CD1c-positive myeloid dendritic cell (primary cell): Measurements from ENCODE around the gene PIEZO1.

Experiments used
- DNase-seq: peaks from one replicate; pipeline ENCODE4 v3.0.0-alpha.2; 2016; ENCODE audit errors: extremely low spot score

The PIEZO1 gene

DNA sequence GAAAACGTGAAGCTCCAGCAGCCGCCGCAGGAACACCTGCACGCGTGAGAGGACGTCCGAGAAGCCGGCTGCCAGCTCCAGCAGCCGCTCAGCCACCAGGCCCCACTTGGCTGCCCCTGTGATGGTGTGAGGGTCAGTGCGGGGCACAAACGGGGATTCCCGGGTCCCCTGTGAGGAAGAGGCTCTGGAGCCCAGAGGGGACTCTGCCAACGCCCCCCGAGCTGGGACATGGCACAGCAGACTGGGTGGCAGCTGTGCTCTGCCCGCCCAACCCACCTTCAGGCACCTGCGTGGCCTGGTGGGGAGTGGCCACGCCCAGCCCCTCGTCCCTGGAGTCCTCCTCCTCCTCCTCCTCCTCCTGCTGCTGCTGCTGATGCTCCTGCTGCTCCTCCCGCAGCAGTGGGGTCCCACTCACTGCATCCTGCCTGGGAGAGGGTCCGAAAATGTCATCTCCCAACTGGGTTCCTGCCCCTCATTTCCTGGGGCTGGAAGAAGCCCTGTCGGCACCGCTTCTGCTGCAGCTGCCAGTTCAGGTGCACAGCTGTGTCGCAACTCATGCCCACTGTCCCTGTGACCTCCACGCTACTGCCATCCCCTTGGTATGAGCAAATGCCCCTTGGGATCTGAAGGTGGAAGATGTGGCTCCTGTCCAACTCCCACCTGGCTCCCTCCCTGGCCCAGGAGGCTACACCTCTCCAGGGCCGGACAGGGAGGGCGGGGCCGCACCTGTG lies 51.2 kb downstream of the PIEZO1 start:
- DNase-seq = no peak

DNA sequence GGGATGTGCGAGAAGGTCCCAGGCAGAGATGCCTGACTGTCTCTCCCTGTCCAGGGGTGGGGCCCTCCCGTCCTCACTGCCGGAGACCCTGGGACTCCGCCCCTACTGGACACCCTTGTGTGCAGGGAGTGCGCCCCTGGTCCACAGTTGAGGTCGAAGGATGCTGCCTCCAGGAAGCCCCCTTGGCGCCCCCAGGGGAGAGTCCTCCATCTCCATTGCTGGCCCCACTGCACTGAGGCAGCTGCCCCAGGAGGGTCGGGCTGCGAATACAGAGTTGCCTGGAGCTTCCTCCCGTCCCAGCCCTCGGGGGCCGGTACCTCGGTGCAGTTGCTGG lies 52.1 kb downstream of the PIEZO1 start:
- DNase-seq = no peak

DNA sequence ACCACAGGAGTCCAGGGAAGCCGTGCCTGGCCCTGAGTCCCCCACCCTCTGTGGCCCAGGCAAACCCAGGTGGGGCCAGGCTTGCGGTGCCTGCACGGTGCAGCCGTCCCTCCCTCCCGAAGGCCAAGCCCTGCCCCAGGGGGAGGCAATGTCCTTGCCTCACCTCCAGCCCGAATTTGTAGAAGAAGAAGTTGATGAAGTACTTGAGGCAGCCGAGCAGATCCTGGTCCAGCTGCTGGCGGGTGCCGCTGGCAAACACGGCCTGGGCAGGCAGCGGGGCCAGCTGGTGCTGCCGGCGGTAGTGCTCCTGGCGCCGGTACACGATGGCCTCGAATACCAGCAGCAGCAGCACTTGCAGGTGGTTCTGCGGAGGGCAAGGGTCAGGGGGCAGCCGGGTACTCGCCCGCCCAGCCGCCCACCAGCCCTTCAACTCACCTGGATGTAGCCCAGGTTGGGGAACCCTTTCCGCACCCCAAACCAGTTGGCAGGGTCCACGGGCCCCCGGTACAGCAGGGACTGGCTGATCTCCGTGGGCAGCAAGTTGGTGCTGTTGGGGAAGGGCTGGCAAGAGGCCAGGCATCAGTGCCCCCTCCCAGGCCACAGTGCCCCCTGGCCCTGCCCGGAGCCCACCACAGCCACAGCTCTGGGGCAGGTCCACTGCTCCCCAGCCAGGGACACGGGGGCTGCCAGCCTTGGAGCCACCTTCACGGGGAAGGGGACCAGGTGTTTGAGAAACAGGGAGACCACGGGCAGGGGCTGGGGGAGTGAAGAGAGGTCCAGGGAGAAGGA lies 52.7 kb downstream of the PIEZO1 start:
- DNase-seq = no peak

DNA sequence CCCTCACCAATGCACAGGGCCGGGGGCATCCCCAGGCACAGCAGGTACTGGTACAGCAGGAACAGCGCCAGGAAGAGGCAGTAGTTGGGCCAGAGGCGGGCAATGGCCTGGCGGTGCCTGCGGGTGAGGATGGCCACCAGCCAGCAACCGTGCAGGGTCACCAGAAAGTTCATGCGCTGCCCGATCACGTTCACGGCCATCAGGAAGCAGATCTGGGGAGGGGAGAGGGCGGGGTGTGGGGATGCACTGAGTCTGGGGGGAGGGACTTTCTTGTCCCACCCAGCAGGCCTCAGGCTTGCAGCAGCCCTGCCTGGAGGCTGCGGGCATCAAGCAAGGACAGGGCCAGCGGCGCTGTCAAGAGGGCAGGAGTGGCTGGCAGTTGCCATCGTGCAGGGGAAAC lies 53.3 kb downstream of the PIEZO1 start:
- DNase-seq = no peak

DNA sequence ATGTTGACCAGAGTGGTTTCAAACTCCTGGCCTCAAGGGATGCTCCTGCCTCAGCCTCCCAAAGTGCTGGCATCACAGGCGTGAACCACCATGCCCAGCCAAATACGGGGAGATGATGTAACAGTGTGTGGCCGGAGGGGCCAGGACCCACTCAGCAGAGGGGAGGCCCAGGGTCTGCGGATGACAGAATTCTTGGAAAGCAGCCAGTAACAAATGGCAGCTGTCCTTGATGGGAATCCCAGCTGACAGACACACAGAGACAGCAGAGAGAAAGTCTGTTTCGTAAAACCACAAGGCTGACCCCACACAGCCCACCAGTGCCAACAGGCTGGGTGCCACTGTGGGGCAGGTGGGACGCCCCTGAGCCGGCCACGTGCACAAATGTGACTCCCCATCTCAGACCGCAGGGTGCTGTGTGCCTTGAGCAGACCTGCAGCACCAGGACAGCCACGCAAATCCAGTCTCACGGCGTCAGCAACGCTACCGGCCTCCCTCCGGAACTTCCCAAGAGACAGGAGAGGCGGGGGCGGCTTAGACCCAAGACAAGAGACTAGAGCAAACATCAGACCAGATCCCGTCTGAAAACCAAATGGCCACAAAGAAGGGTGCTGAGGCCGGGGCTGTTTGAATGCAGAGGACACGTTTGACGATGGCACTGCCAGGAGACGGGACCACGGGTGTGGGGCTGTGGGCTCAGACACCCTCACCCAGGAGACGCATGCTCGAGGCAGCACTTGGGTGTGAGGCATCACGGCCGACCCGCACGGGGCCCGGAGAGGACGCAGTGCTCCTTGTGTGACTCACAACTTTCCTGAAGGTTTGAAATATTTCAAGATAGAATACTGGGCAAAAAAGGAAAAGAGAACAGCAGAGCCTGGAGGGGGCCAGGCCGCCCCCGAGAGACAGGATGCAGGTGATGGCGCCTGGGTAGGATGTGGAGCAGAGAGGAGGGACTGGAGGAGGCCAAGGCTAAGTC lies 54.1 kb downstream of the PIEZO1 start:
- no peak for DNase-seq

DNA sequence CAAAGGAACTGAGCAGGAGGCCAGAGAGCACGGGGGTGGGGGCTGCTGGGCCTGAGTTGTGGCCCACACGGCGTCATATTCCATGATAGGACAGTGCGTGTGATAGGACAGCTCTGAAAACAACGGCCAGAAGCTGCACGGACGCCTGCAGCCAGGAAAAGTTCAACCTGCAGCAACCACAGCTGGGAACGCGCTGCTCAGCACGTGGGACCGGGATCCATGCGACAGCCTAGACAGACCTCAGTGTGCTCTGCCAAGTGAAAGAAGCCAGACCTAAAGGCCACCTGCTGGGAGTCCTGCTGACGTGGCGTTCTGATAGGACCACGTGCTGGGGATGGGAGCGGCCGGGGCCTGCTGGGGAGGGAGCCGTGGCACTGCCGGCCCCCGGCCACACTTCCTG lies 57.1 kb downstream of the PIEZO1 start:
- no peak for DNase-seq

DNA sequence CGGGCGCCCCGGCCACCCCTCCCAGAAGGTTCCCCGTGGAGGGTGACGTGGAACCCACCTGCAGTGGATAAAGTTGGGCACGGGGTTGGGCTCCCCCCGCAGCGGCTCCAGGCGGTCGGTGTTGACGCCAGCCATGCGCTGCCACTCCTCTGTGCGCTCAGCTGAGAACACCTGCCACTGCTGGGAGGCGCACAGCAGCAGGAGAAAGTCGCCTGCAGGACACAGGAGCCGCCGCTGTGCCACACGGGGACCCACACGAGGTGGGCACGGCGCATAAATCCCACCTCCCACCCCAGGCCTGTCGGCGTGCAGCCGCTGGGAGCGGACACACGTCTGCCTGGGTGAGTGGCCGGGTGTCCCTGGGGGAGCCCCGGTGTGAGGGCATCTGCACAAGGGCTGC lies 58.0 kb downstream of the PIEZO1 start:
- DNase-seq = no peak

DNA sequence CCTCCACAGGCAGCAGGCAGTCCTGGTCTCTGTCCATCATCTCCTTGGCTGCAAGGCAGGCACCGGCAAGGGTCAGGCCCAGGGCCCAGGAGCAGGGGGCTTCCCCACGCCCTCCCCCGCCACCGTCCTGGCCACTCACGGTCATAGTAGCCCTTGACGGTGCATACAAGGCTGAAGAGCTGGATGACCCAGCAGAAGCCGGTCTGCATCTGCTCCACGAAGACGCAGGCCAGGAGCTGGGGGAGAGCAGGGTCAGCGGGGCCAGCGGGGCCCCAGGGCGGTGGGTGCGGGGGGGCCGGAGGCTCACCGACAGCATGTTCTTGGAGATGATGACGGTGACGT lies 58.6 kb downstream of the PIEZO1 start:
- no peak for DNase-seq

DNA sequence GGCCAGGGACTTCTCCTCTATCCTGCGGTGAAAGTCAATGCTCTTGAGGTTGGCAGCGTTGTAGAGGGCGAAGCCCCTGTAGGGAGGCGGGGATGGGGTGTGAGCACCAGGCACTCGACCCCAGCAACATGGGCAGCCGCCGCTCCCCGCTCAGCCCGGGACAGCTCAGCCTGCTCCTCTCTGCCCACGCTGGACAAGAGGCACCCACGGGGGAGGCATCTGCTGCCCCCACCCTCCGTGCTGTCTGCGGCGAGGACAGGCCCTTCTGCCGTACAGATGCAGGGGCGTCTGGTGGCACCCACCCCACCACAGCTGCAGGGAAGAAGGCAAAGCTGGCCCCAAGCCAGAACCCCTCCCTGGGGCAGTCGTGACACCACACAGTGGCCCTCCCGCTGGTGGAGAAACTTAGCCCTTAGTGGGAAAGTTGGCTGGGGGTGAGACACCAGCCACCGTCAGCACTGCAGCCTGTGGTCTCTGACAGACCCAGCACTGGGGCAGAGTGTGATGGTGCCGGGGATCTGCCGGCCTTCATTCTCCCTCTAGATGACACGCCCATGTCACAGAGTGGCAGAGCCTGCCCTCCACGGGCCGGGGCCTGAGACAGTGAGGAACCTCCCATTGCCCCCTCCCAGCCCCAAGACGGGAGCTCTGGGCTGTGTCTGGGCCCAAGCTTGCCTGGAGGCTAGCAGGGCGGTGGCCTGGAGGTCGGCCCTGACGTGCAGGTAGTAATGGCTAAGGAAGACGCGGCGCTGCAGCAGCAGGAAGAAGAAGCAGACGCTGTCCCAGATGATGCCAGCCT lies 59.2 kb downstream of the PIEZO1 start:
- DNase-seq = no peak

DNA sequence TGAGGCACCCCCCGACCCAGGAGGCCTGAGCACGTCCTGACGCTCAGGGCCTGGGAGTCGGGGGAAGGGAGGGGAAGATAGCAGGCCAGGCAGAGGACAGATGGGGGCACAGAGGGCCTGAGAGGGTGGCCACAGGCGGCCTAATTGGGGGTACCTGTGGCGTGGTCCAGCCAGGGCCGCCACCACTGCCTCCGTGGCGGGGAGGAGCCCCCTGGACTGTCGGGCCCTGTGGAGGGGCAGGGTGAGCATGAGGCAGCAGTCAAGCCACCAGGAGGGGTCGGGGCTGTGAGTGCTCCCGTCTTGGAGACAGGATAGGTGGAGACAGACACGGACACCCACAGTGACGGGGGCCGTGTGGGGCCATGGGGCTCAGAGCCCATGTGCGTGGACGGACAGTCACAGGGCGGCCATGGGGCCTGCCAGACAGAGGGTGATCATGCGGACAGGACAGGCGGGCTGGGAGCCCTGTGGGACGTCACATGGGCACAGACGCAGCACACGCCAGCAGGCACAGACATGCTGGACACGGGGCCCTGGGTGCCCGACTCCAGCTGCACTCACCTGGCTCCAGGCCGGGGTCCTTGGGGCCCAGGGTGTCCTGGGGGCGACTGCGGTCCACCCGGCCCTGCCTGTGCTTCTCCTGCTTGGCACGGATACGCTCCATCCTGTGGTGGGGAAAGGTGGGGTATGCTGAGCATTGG lies 60.0 kb downstream of the PIEZO1 start:
- no peak for DNase-seq

DNA sequence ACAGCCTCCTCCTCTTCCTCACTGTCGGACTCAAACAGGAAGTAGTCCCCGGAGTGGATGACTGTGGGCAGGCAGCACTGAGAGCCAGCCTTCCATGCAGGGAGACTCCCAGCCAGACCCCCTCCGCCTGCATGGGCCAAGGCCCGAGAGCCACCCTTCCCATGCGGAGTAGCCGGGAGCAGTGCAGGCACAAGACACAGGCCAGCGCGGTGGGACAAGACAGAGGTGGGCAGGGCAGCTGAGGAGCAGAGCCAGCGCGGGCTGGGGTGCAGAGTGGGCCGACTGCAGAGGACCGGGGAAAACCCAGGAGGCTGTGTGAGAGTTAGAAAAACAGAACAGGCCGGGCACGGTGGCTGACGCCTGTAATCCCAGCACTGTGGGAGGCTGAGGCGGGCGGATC lies 61.1 kb downstream of the PIEZO1 start:
- no peak for DNase-seq

DNA sequence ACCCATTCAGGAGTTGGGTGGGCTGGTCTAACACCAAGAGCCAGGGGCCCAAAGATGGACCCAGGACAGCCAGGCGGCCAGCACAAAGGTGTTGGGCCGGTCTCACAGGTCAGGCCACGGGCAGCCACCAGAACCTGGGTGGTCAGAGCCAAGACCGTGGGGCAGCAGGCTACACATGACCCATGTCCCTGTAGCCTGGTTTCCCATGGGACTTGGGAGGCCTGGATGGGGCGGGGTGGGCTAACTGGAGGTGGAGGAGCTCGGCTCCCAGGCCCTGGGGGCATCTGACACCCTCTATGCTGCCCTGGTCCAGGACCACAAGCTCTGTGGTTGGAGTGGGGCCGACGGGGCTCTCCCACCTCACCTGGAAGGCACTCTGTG lies 61.5 kb downstream of the PIEZO1 start:
- no peak for DNase-seq

DNA sequence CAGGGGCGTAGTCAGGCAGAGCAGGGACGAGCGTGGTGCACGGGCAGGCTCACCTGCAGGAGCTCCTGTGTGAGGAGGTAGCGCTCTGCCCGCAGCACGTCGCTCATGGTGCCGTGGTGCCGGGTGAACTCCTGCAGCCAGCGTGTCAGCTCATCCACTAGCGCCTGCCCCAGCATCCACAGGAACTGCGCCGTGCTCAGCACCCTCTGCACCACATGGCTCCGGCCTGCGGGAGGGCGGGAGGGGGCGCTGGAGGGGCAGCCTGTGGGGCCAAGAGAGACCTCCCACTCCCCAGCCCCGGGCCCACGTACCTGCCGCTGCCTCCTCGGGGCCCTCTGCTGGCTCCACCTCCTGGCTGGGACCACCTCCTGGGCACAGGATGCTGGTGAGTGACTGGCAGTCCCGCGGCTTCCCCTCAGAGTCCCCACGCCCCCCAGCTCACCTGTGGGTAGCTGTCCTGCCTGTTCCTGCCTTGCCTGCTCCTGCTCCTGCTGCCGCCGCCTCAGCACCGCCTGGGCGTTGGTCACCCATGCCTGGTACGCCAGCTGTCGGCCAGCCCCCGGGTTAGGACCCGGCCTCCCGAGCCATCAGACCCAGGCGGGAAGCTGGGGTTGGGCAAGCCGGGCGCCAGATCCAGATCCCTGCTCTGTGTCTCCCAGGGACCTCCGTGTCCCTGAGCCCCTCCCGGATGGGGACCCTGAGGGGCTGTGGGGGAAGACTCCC lies 62.1 kb downstream of the PIEZO1 start:
- no peak for DNase-seq

DNA sequence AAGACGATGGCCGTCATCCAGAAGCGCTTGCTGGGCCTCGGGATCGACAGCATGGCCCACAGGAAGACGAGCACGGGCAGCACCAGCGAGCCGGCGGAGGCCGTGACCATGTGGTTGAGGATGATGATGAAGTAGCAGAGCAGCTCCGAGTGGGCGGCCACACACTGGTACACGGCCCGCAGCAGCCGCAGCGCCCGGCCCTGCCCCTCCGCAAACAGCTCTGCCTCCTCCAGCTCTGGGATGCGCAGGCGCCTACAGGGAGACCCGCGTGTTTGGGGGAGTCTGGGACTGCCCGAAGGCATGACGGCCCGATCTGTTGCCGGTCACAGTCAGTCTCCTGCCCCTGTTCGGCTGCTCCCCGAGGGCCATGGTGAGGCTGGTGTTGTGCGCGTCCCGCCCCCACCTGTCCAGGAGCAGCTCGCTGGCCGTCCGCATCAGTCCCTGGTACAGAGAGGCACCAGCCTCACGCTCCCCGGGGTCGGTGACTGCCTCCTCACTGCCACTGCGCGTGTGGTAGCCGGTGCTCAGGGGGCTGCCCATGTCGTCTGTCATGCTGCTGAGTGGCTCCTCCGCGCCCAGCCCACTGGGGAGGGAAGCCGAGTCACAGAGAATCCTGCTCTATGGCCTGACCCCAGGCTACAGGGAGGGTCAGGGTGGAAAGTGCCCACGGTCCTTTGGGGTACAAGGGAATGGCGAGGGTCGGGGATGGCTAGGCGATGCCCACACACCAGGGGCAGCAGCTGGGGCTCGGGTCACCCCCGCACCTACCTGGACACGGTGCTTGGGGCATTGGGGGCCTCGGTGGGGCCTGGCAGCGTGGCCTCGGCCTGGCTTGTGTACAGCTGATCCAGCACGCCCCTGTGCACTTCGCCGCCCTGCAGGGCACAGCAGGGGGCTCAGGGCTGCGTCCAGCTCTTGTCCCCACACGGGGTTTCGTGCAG lies 62.9 kb downstream of the PIEZO1 start:
- DNase-seq = no peak

DNA sequence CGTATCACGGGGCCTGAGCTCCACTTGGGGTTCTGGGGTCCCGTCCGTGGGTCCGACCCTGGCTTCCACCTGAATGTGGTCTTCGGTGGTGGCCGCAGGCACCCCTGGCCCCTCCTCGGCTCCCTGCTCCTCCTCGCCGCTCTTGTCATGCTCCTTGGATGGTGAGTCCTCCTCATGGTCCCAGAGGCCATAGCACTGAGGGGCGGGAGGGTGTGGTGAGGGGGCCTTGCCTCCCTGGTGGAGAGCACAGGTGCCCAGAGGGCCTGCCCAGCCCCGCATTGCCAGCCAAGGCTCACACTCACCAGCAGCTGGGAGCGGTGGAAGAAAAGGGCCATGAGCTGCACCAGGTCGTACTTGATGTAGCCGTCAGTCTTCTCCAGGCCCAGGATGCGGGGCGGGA lies 63.8 kb downstream of the PIEZO1 start:
- DNase-seq = no peak

DNA sequence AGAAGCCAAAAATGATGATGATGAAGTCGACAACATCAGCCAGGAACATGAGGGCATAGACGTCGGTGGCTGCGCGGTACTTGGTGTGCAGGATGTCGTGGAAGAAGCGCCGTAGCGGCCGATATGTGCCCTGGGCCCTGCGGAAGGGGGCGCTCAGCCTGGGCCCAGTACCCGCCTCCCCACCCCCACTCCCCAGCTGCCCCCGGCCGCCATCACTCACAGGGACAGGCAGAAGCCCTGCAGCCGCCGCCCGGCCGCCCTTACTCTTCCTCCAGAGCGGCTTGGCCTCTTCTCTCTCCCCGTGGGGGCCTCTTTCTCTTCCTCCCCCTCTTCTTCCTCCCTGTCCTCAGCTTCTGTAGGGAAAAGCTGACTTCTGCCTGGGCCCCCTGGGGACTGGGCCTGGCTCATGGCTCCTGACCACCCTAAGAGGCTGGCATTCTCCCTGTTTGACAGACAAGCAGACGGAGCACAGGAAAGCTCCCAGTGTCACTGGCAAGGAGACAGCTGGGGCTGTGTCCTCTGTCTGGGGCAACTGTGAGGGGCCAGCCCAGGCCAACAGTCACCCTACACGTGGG lies 64.5 kb downstream of the PIEZO1 start:
- DNase-seq = no peak

DNA sequence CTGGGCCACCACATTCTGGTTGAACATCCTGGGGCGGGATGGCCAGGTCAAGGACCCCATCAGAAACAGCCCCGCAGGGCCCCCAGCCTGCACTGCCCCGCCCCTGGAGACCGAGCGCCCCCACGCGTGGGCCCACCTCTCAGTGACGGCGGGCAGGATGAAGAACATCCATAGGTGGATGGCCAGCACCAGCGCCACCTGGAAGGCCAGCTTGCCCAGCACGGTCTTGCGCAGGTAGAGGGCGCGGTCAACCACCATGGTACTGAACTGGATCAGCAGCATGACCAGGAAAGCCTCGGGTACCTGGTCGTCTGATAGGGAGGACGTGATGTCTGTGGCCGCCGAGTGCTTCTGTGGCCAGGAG lies 65.1 kb downstream of the PIEZO1 start:
- no peak for DNase-seq

DNA sequence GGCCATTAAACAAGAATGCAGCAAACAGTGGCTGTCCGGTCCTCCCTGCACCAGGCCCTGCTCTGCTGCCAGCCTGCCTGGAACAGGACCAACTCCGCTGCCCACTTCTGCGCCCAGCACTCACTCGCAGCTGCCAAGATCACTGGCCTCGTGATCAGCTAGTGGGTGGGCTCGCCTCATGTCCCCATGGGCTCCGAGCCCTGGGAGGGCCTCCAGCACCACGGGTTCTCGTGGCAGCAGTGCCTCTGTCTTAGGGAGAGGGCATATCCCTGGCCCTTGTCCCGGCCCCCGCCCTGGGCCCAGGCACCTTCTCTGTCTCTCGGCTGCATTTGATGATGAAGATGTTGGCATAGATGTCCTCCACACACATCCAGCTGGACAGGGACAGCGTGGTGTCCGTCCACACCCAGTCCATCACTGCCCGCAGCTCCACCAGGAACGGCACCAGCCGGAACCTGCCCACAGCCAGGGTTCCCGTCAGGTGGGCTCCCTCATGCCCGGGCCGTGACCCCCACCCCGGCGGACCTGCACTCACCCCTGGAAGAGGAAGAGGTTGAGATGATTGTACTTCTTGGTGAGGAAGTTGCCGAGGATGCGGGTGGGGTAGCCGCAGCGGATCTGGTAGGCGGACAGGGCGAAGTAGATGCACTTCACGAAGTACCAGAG lies 65.6 kb downstream of the PIEZO1 start:
- no peak for DNase-seq

DNA sequence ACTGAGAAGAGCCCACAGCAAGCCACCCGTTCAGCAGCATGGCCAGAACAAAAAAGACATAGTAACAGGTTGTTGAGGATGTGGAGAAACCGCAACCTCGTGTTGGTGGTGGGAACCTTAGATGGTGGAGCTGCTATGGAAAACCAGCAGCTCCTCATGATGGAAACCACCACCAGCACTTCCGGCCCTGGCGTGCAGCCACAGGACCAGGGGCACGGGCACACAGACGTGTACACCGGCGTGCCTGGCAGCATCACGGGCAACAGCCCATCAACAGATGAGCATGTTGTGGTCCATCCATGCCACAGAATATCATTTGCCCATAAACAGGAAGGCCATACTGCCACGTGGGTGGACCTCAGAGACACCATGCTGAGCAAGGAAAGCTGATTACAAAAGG lies 66.8 kb downstream of the PIEZO1 start:
- no peak for DNase-seq
